NT2/D1 (cell line): ENCODE measurements around the gene SMG6.

ENCODE experiments used
- DNase-seq: peaks from one replicate; pipeline ENCODE4 v3.0.0-alpha.2; 2011; ENCODE audit warnings: low read depth, low spot score
- H3K27me3 ChIP-seq: 2 replicates; pipeline ENCODE4 v1.6.0; 2011; ENCODE audit warnings: mild to moderate bottlenecking; ENCODE audit not compliant: insufficient read length, insufficient read depth
- H3K36me3 ChIP-seq: 2 replicates; pipeline ENCODE4 v1.6.1; 2011; ENCODE audit warnings: mild to moderate bottlenecking, low read length, mixed read lengths; ENCODE audit not compliant: insufficient read depth, insufficient read length
- H3K4me1 ChIP-seq: 2 replicates; pipeline ENCODE4 v1.5.1; 2011; ENCODE audit not compliant: insufficient read depth, insufficient read length
- H3K4me3 ChIP-seq: 2 replicates; pipeline ENCODE4 v1.5.1; 2011; ENCODE audit warnings: low read depth; ENCODE audit not compliant: insufficient read length
- H3K9ac ChIP-seq: 2 replicates; pipeline ENCODE4 v1.6.0; 2011; ENCODE audit warnings: low read depth; ENCODE audit not compliant: insufficient read length
- H3K9me3 ChIP-seq: 2 replicates; pipeline ENCODE4 v1.5.1; 2011; ENCODE audit warnings: mild to moderate bottlenecking, low read length; ENCODE audit not compliant: insufficient read depth
- SUZ12 ChIP-seq: IDR thresholded peaks from 2 replicates; pipeline ENCODE4 v1.6.1; 2011; ENCODE audit not compliant: insufficient read length, insufficient read depth; ENCODE audit errors: extremely low read depth
- YY1 ChIP-seq: IDR thresholded peaks from 2 replicates; pipeline ENCODE4 v1.6.1; 2011; ENCODE audit not compliant: insufficient read length, insufficient read depth
- ZNF274 ChIP-seq: IDR thresholded peaks from 2 replicates; pipeline ENCODE4 v1.6.1; 2011; ENCODE audit warnings: mild to moderate bottlenecking, low read depth, low read length

SMG6 gene

GRCh38 chr17:2092253-2092652 is 211.3 kb downstream of the SMG6 start:
- no peak overlapping the region for H3K9ac ChIP-seq
- no peak for TF ChIP-seq YY1
- TF ChIP-seq SUZ12, result no peak
- TF ChIP-seq ZNF274, result no peak
- H3K4me1 ChIP-seq, result peaks cover 16% of the 10 kb centered on the region
- H3K9me3 ChIP-seq, result no peaks in the 10 kb centered on the region
- H3K4me3 ChIP-seq, result no peak overlapping the region
- no peaks in the 10 kb centered on the region for H3K27me3 ChIP-seq
- H3K36me3 ChIP-seq, result no peaks in the 10 kb centered on the region
- no peak for DNase-seq

GRCh38 chr17:2090804-2091534 is 212.6 kb downstream of the SMG6 start:
- no peaks in the 10 kb centered on the region for H3K9me3 ChIP-seq
- no peak overlapping the region for H3K4me3 ChIP-seq
- peak; percentile 55 for DNase-seq
- no peak for TF ChIP-seq YY1
- TF ChIP-seq SUZ12, result no peak
- H3K27me3 ChIP-seq, result no peaks in the 10 kb centered on the region
- no peak overlapping the region for H3K9ac ChIP-seq
- H3K4me1 ChIP-seq, result peaks cover 14% of the 10 kb centered on the region
- H3K36me3 ChIP-seq, result no peaks in the 10 kb centered on the region

- no peaks in the 10 kb centered on the region for H3K36me3 ChIP-seq
- no peaks in the 10 kb centered on the region for H3K9me3 ChIP-seq
- H3K9ac ChIP-seq, result no peak overlapping the region
- no peak overlapping the region for H3K4me3 ChIP-seq
- no peak for TF ChIP-seq SUZ12
- DNase-seq, result no peak
- H3K27me3 ChIP-seq, result no peaks in the 10 kb centered on the region
- peaks cover 17% of the 10 kb centered on the region for H3K4me1 ChIP-seq
Observed at GRCh38 chr17:2090210-2090641, 213.4 kb downstream of the SMG6 start.

DNA sequence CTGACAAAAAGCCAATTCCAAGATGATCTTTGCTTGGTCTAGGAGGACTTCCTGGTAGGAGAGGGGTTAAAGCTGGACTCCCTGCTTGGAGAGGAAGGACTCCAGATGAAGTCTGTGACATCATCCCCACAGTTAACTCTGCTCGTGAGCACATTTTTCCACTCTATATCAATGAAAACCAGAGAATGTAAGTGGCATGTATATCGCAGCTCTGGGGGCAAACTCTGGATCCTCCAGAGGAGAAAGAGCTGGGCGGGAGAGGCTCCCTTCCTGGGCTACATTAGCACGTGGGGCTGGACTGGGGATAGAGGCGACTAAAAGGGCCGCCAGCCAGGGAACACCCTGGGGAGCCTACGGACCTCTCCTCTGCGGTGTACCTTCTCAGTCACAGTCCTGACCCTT is 214.6 kb downstream of the SMG6 start:
- H3K4me1 ChIP-seq, result peaks cover 20% of the 10 kb centered on the region
- H3K9ac ChIP-seq, result no peak overlapping the region
- H3K4me3 ChIP-seq, result no peak overlapping the region
- no peaks in the 10 kb centered on the region for H3K27me3 ChIP-seq
- H3K9me3 ChIP-seq, result no peaks in the 10 kb centered on the region
- no peak for DNase-seq
- TF ChIP-seq ZNF274 (no peak), SUZ12 (no peak), YY1 (no peak)
- H3K36me3 ChIP-seq, result no peaks in the 10 kb centered on the region

DNA sequence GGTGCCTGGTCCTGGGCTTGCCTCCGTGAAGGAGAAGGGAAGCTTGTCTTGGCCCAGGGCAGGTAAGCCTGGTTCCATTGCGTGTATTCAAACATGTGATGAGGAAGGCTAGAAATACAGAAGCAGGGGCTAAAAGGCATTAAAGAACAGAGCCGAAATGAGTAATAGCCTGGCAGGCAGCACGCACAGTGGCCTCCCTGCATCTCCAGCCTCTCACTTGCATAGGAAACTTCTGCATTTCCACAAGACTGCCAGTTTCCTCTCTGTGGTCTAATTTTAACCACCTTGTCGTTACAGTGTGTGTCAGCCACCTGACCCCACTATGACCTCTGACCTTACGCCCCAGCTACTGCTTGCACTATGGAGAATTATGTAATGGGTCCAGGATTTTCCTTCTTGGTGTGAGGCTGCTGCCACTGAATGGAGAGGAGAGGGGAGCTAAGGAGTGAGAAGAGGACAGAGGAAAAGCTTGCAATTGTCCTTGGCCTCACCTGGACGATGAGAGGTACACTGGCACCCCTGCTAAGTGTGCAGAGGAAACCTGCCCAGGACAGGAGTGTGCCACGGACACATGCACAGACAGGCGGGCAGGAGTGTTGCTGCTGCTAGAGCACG is 215.9 kb downstream of the SMG6 start:
- no peaks in the 10 kb centered on the region for H3K9me3 ChIP-seq
- H3K4me3 ChIP-seq, result no peak overlapping the region
- DNase-seq, result no peak
- H3K4me1 ChIP-seq, result peaks cover 20% of the 10 kb centered on the region
- H3K9ac ChIP-seq, result no peak overlapping the region
- peaks cover 2% of the 10 kb centered on the region for H3K36me3 ChIP-seq
- no peak for TF ChIP-seq YY1
- no peak for TF ChIP-seq SUZ12
- TF ChIP-seq ZNF274, result no peak
- H3K27me3 ChIP-seq, result no peaks in the 10 kb centered on the region

GRCh38 chr17:2086306-2086705 is 217.3 kb downstream of the SMG6 start:
- no peak overlapping the region for H3K9ac ChIP-seq
- H3K9me3 ChIP-seq, result no peaks in the 10 kb centered on the region
- H3K27me3 ChIP-seq, result no peaks in the 10 kb centered on the region
- H3K4me3 ChIP-seq, result no peak overlapping the region
- DNase-seq, result no peak
- H3K36me3 ChIP-seq, result peaks cover 7% of the 10 kb centered on the region
- TF ChIP-seq ZNF274 (no peak), YY1 (no peak), SUZ12 (no peak)
- H3K4me1 ChIP-seq, result peaks cover 17% of the 10 kb centered on the region

DNA sequence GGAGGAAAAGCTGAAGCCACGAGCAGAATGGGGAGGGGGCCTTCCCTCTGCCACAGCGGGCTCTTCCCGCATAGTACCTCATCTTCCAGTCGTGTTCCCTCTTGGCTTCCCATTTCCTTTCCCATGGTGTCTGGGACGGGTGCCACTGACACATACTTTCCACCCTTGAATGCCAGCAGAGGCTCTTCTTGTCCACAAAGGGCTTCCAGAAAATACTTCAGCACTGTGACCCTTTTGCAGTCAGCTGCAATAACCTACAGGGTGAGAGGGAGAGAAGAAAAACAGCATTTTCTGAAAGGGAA is 218.0 kb downstream of the SMG6 start:
- Histone ChIP-seq H3K9ac (no peak overlapping the region), H3K4me1 (peaks cover 14% of the 10 kb centered on the region), H3K27me3 (no peaks in the 10 kb centered on the region), H3K4me3 (no peak overlapping the region), H3K9me3 (no peaks in the 10 kb centered on the region), H3K36me3 (peaks cover 11% of the 10 kb centered on the region)
- TF ChIP-seq ZNF274 (no peak), SUZ12 (no peak), YY1 (no peak)
- no peak for DNase-seq
